ENCODE results near the gene DDX46. TPM values are rescaled to one million over a fixed set of nuclear protein-coding genes. Genes with fewer than 3 reads are reported as not detected.

The DDX46 gene
- total RNA-seq, 1 experiment from 2014 or later: 99.3 TPM

DNA sequence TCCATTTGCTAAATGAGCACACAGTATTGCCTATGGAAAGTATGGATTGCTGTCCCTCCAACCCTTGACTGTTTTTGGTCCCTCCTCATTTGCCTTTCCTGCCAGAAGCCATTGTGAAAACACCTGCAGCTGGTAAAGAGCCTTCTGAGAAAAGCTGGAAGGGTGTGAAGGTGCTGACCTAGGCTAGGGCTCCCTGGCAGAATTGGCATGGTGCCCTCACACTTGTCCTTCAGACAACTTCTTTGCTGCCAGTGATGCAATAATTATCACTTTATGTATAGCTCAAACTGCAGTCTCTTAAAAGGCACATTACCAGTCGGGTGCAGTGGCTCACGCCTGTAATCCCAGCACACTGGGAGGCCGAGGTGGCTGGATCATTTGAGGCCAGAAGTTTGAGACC lies 119.8 kb downstream of the DDX46 start:
- H3K9me3 ChIP-seq (ENCODE audit: control insufficient read depth in 1 of 2, insufficient read depth in 1 of 2, low read depth in 1 of 2, low read length in 2 of 2): no peaks in the 10 kb centered on the region
- no peak overlapping the region for H3K4me2 ChIP-seq (ENCODE audit: low read length)
- ChIA-PET CTCF (interaction anchor here (1.5 kb wide), 1 partner anchor 27 kb away, joined by 3 read pairs; the partner anchor contains the start of gene PCBD2), RAD21 (ENCODE audit: low non-redundant PET in 1 of 2, low total read pairs in 2 of 2, uncharacterized antibody in 2 of 2, unreplicated experiment in 2 of 2) (no interaction called here), POLR2A (no interaction called here)
- H3K79me2 ChIP-seq (ENCODE audit: insufficient read depth, low read length): peaks cover 6% of the 10 kb centered on the region
- ATAC-seq: no peak
- BruUV-seq (replicated peaks): no TSS peak
- no peak overlapping the region for H2AFZ ChIP-seq (ENCODE audit: low read depth, low read length, poor library complexity, severe bottlenecking)
- TF ChIP-seq SIN3A (IDR thresholded peaks at IDR 0.05; ENCODE audit: low read depth) (no peak), POLR2AphosphoS5 (IDR thresholded peaks at IDR 0.05; ENCODE audit: low read depth, low read length) (no peak), ELF1 (IDR thresholded peaks at IDR 0.05; ENCODE audit: borderline replicate concordance, low read depth) (no peak), JUND (IDR thresholded peaks at IDR 0.05) (no peak), RAD21 (IDR thresholded peaks at IDR 0.05; ENCODE audit: low read depth) (no peak), EGR1 (IDR thresholded peaks at IDR 0.05; ENCODE audit: low read depth) (no peak), SP1 (IDR thresholded peaks at IDR 0.05; ENCODE audit: low read depth) (no peak), YY1 (IDR thresholded peaks at IDR 0.05; ENCODE audit: extremely low read depth, insufficient replicate concordance, low read depth, low read length) (no peak)
- no peak overlapping the region for H3K27ac ChIP-seq (ENCODE audit: low read depth, low read length)
- no peaks in the 10 kb centered on the region for H3K36me3 ChIP-seq (ENCODE audit: control insufficient read depth in 1 of 2, insufficient read depth in 2 of 2, low read length in 2 of 2)
- H3K27me3 ChIP-seq (ENCODE audit: insufficient read depth, low read length): no peaks in the 10 kb centered on the region
- H3K9me2 ChIP-seq (ENCODE audit: insufficient read depth): no peaks in the 10 kb centered on the region
- H4K20me1 ChIP-seq (ENCODE audit: insufficient read depth): no peaks in the 10 kb centered on the region
- H3K9ac ChIP-seq (ENCODE audit: low read length): no peak overlapping the region
- intact Hi-C loops (cut with micrococcal nuclease): no loop called here
- DNase-seq (ENCODE audit: low read depth, low spot score): no peak
- no peak overlapping the region for H3K4me3 ChIP-seq (replicated peaks in 1 of 2; ENCODE audit: low read depth in 1 of 2, low read length in 2 of 2)
- H3K4me1 ChIP-seq (ENCODE audit: control insufficient read depth in 1 of 2, insufficient read depth in 2 of 2, low read length in 2 of 2): peaks cover 2 to 14% of the 10 kb centered on the region in 2 experiments; a peak in 3 of 4 replicates

DNA sequence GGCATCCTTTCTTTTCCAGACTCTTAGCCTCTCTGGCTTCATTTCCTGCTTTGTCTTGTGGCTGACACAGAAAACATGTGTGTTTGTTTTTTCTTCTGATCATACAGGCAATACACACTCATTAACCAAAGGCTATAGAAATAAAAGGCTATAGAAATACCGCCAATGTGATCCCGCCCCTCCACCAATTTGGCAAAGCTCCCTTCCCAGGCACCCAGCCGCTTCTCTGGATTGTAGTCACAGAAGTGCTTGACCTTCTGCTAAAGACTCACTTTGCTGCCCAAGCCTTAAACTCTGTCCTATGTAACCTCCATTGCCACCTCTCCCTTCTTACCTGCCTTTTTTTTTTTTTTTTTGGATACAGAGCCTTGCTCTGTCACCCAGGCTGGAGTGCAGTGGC lies 120.9 kb downstream of the DDX46 start:
- BruUV-seq (replicated peaks): no TSS peak
- H3K36me3 ChIP-seq (ENCODE audit: control insufficient read depth in 1 of 2, insufficient read depth in 2 of 2, low read length in 2 of 2): no peaks in the 10 kb centered on the region
- H3K27me3 ChIP-seq (ENCODE audit: insufficient read depth, low read length): no peaks in the 10 kb centered on the region
- CTCF ChIA-PET: no interaction called here
- intact Hi-C loops (cut with micrococcal nuclease): no loop called here
- H4K20me1 ChIP-seq (ENCODE audit: insufficient read depth): no peaks in the 10 kb centered on the region
- H3K4me3 ChIP-seq (replicated peaks in 1 of 2; ENCODE audit: low read depth in 1 of 2, low read length in 2 of 2): no peak overlapping the region
- H3K9ac ChIP-seq (ENCODE audit: low read length): no peak overlapping the region
- H3K27ac ChIP-seq (ENCODE audit: low read depth, low read length): no peak overlapping the region
- H3K9me3 ChIP-seq (ENCODE audit: control insufficient read depth in 1 of 2, insufficient read depth in 1 of 2, low read depth in 1 of 2, low read length in 2 of 2): no peaks in the 10 kb centered on the region
- RAD21 ChIA-PET (ENCODE audit: low non-redundant PET in 1 of 2, low total read pairs in 2 of 2, uncharacterized antibody in 2 of 2, unreplicated experiment in 2 of 2): no interaction called here
- POLR2A ChIA-PET: no interaction called here
- peaks cover 0 to 7% of the 10 kb centered on the region in 2 experiments; a peak in 3 of 4 replicates for H3K4me1 ChIP-seq (ENCODE audit: control insufficient read depth in 1 of 2, insufficient read depth in 2 of 2, low read length in 2 of 2)
- no peak overlapping the region for H3K4me2 ChIP-seq (ENCODE audit: low read length)
- peaks cover 6% of the 10 kb centered on the region for H3K79me2 ChIP-seq (ENCODE audit: insufficient read depth, low read length)
- no peak overlapping the region for H2AFZ ChIP-seq (ENCODE audit: low read depth, low read length, poor library complexity, severe bottlenecking)
- ATAC-seq (no peak), DNase-seq (ENCODE audit: low read depth, low spot score) (no peak)
- H3K9me2 ChIP-seq (ENCODE audit: insufficient read depth): no peaks in the 10 kb centered on the region
- TF ChIP-seq ZNF274 (IDR thresholded peaks at IDR 0.05; ENCODE audit: low read depth, low read length) (no peak), ELF1 (IDR thresholded peaks at IDR 0.05; ENCODE audit: borderline replicate concordance, low read depth) (no peak), RAD21 (IDR thresholded peaks at IDR 0.05; ENCODE audit: low read depth) (no peak), EZH2 (IDR thresholded peaks at IDR 0.05) (no peak)
- TF ChIP-seq, protein P1, sequence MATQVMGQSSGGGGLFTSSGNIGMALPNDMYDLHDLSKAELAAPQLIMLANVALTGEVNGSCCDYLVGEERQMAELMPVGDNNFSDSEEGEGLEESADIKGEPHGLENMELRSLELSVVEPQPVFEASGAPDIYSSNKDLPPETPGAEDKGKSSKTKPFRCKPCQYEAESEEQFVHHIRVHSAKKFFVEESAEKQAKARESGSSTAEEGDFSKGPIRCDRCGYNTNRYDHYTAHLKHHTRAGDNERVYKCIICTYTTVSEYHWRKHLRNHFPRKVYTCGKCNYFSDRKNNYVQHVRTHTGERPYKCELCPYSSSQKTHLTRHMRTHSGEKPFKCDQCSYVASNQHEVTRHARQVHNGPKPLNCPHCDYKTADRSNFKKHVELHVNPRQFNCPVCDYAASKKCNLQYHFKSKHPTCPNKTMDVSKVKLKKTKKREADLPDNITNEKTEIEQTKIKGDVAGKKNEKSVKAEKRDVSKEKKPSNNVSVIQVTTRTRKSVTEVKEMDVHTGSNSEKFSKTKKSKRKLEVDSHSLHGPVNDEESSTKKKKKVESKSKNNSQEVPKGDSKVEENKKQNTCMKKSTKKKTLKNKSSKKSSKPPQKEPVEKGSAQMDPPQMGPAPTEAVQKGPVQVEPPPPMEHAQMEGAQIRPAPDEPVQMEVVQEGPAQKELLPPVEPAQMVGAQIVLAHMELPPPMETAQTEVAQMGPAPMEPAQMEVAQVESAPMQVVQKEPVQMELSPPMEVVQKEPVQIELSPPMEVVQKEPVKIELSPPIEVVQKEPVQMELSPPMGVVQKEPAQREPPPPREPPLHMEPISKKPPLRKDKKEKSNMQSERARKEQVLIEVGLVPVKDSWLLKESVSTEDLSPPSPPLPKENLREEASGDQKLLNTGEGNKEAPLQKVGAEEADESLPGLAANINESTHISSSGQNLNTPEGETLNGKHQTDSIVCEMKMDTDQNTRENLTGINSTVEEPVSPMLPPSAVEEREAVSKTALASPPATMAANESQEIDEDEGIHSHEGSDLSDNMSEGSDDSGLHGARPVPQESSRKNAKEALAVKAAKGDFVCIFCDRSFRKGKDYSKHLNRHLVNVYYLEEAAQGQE (IDR thresholded peaks at IDR 0.05; ENCODE audit: low read depth): no peak
- TF ChIP-seq, protein P2, sequence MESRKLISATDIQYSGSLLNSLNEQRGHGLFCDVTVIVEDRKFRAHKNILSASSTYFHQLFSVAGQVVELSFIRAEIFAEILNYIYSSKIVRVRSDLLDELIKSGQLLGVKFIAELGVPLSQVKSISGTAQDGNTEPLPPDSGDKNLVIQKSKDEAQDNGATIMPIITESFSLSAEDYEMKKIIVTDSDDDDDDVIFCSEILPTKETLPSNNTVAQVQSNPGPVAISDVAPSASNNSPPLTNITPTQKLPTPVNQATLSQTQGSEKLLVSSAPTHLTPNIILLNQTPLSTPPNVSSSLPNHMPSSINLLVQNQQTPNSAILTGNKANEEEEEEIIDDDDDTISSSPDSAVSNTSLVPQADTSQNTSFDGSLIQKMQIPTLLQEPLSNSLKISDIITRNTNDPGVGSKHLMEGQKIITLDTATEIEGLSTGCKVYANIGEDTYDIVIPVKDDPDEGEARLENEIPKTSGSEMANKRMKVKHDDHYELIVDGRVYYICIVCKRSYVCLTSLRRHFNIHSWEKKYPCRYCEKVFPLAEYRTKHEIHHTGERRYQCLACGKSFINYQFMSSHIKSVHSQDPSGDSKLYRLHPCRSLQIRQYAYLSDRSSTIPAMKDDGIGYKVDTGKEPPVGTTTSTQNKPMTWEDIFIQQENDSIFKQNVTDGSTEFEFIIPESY (IDR thresholded peaks at IDR 0.05; ENCODE audit: extremely low read depth, insufficient replicate concordance, low read length): no peak
- TF ChIP-seq, protein P3, sequence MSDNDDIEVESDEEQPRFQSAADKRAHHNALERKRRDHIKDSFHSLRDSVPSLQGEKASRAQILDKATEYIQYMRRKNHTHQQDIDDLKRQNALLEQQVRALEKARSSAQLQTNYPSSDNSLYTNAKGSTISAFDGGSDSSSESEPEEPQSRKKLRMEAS (IDR thresholded peaks at IDR 0.05): no peak

Measured in HCT116 (cell line).